ENCODE data around the gene RNF215. TPM values are rescaled to one million over a fixed set of nuclear protein-coding genes. Genes with fewer than 3 reads are reported as not detected.
"Not testable (repeated sequence)": the region's sequence is repeated elsewhere in the genome, so short reads cannot be mapped to it uniquely, and the experiment has no call there.

Gene RNF215
- total RNA-seq, 2 experiments from 2014 or later, result 11.1 to 11.3 TPM

DNA sequence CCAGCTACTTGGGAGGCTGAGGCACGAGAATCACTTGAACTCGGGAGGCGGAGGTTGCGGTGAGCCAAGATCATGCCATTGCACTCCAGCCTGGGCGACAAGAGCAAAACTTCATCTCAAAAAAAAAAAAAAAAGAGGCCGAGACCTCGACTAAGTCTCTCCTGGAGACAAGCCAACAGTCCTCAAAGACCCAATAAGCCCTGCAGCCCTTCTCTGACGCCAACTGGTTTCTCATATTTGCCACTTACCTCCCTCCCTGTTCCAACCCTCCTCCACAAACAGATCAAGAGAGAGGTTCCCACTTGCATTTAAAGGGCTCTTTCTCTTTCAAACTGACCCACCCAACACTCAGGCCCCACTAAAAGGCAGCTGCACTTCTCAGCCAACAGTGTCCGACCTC lies 48.9 kb downstream of the RNF215 start:
- H3K4me3 Mint-ChIP-seq; H3K27ac Mint-ChIP-seq; H3K27me3 Mint-ChIP-seq; DNase-seq; POLR2A ChIA-PET; H3K9me3 Mint-ChIP-seq; ATAC-seq (ENCODE audit: low read depth); H3K4me1 Mint-ChIP-seq: not testable (repeated sequence)
- H3K36me3 Mint-ChIP-seq, result peaks cover 59% of the 10 kb centered on the region

DNA sequence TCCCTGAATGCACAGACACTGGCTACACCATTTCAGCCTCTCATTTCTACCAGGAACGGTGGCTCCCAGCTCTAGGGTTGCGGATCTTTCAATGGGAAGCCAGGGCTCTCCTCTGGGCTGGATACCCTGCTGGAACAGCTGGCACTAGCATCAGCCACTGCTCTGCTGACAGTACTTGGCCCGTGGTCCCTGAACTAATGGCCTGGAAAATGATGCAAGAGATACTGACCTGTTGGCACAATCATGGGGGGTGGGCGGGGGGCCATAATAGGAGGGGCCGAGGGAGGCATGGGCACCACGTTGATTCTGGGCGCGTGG lies 49.8 kb downstream of the RNF215 start:
- DNase-seq (no peak), ATAC-seq (ENCODE audit: low read depth) (no peak)
- Mint-ChIP-seq H3K27ac (no peak overlapping the region), H3K4me3 (no peak overlapping the region), H3K27me3 (no peaks in the 10 kb centered on the region), H3K4me1 (peaks cover 7% of the 10 kb centered on the region), H3K9me3 (no peaks in the 10 kb centered on the region), H3K36me3 (peaks cover 56% of the 10 kb centered on the region)
- POLR2A ChIA-PET, result no interaction called here

DNA sequence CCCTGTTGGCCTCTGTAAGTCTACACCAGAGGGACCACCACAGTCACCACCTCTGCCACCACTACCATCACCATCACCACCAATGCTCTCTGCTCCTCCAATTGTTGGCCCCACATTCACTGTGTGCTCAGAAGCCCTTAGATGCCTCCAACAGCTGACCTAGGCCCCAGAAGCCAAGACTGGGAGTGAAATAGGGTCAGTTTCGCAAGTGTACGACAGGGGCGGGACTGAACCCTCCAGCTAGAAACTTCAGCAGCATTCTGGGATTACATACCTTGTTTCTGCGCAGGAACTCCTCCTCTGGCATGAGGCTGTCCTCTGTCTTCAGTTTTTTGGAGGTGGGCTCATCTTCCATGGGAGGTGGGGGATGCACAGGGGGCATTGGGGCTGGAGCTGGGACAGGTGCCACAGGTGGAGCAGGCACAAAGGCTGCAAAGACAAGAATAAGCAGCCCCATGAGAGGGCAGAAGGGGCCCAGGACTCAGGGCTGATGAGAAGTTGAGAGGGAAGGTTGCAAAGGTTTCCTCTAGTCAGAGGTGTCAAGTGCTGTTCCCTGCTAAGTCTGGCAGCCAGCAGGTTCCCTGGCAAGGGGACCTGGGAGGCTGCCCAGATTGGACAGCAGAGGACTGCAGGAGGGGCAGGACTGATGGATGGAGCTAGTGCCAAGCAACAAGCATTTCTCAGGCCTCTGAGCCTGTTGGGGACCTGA lies 50.3 kb downstream of the RNF215 start:
- Mint-ChIP-seq H3K27ac (no peak overlapping the region), H3K9me3 (no peaks in the 10 kb centered on the region), H3K36me3 (peaks cover 52% of the 10 kb centered on the region), H3K4me3 (no peak overlapping the region), H3K27me3 (no peaks in the 10 kb centered on the region), H3K4me1 (peaks cover 7% of the 10 kb centered on the region)
- POLR2A ChIA-PET, result no interaction called here
- DNase-seq (no peak), ATAC-seq (ENCODE audit: low read depth) (no peak)

DNA sequence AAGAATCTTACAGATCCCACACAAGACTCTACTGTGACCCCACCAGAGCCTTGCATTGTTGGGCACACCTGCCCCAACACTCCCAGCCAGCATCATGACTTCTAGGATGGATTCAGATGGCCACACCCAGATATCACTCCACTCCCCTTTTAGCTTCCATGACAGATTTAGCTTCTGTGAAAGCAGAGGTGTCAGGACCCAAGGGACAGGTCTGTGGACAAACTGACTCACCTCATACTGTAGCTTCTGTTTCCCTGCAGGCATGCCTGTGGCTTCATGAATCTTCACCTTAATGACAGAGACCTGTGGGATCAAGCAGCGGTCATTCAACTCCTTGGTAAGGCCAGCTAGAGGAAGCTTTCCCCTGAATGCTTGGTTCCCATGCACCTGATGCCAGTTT lies 52.0 kb downstream of the RNF215 start:
- ATAC-seq (ENCODE audit: low read depth) (no peak), DNase-seq (no peak)
- Mint-ChIP-seq H3K4me3 (no peak overlapping the region), H3K9me3 (no peaks in the 10 kb centered on the region), H3K27me3 (no peaks in the 10 kb centered on the region), H3K36me3 (peaks cover 50% of the 10 kb centered on the region), H3K27ac (no peak overlapping the region), H3K4me1 (peaks cover 7% of the 10 kb centered on the region)
- POLR2A ChIA-PET, result interaction anchor here (1.3 kb wide), 1 partner anchor 8 kb away, joined by 3 read pairs; no protein-coding TSS in a partner anchor

DNA sequence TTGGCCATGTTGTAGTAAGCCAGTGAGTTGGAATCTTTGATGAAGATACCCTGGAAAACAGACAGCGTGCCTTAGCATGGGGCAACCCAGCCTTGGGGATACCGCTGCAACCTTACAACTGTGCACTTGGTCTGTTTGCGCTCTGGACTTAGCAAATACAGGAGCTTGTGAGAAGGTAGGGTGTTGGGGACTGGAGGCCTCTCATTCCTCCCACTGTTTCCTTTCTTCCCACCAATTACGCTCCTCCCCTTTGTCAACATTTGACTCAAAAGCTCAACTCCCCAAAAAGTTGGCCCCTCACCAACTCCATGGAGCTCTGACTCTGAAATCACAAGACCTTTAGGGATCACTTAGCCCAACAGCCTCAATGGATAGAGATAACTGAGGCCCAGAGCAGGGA lies 52.6 kb downstream of the RNF215 start:
- Mint-ChIP-seq H3K36me3 (peaks cover 50% of the 10 kb centered on the region), H3K4me3 (no peak overlapping the region), H3K27ac (no peak overlapping the region), H3K4me1 (peaks cover 7% of the 10 kb centered on the region), H3K27me3 (no peaks in the 10 kb centered on the region), H3K9me3 (no peaks in the 10 kb centered on the region)
- POLR2A ChIA-PET, result interaction anchor here (1.3 kb wide), 1 partner anchor 7 kb away, joined by 3 read pairs; no protein-coding TSS in a partner anchor
- ATAC-seq (ENCODE audit: low read depth) (no peak), DNase-seq (no peak)

DNA sequence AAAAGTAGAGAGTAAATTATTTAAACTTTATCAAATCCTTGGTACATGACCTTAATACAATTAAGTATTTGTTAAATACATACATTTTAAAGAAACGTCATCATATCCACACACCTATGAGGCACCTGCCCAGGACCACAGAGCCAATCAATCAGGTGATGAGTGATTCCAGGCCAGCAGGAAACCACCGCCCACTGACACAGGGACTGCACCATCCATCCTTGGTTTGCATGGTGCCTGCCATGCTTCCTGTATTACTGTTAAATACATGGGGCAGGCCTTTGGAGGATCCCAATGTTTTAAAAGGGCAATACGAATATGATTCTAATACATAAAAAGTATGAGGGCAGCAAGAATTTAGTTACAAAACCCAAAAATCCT lies 53.5 kb downstream of the RNF215 start:
- no peak for ATAC-seq (ENCODE audit: low read depth)
- Mint-ChIP-seq H3K9me3 (no peaks in the 10 kb centered on the region), H3K27me3 (no peaks in the 10 kb centered on the region), H3K36me3 (peaks cover 46% of the 10 kb centered on the region), H3K27ac (no peak overlapping the region), H3K4me1 (peaks cover 7% of the 10 kb centered on the region), H3K4me3 (no peak overlapping the region)
- POLR2A ChIA-PET, result no interaction called here
- no peak for DNase-seq

DNA sequence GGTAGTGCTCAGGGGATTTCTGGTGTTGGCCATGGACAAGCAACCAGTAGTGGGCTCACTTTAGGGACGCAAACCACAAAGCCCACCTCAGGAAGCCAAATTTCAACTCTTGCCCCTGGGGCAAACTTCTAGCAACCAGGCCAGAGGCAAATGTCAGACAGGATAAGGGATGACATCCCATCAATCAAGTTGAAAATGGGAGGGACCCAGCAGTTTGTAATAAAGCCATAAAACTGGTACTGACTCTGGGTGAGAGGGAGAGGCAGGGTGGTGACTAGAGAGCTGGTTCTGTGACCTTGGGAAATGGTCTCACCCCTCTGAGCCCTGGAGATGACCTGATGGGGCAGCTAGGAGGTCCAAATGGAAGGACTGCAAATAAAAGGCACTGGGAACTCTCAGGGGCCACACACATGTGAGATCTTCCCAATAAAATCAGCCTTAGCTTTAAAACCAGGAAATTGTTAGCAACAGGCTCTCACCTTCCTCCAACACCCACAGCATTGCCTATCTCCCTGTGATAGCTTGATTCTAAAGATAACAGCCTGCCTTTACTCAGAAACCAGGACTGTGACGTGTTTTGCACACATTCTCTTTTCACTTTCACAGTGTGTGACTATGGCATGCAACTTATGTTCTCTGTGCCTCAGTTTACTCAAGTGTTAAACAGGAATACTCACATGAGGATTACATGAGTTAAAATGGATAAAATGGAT lies 54.1 kb downstream of the RNF215 start:
- Mint-ChIP-seq H3K27ac (no peak overlapping the region), H3K27me3 (no peaks in the 10 kb centered on the region), H3K36me3 (peaks cover 43% of the 10 kb centered on the region), H3K4me1 (peaks cover 7% of the 10 kb centered on the region), H3K9me3 (no peaks in the 10 kb centered on the region), H3K4me3 (no peak overlapping the region)
- DNase-seq, result no peak
- ATAC-seq (ENCODE audit: low read depth), result no peak
- POLR2A ChIA-PET, result interaction anchor here (0.9 kb wide), 1 partner anchor 23 kb away, joined by 3 read pairs; no protein-coding TSS in a partner anchor

DNA sequence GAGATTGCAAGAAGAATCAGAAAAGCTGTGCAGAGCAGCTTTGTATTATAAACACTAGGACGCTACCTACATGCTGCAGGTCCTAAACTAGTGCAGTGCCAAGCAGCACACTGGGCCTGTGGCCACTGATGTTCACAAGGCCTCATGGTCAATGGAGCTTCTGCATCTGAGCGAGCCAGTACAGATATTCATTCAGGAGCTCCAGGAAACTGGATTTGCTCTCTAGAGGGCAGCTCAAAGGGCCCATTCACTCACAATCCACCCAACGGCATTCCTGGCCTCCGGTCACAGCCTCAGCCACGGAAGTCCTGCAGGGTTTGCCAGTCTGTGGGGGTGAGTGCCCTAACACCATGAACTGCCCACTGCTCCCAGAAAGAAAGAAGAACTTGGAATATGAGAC lies 54.7 kb downstream of the RNF215 start:
- H3K9me3 Mint-ChIP-seq, result no peaks in the 10 kb centered on the region
- H3K36me3 Mint-ChIP-seq, result peaks cover 39% of the 10 kb centered on the region
- ATAC-seq (ENCODE audit: low read depth) (no peak), DNase-seq (no peak)
- POLR2A ChIA-PET, result interaction anchor here (0.5 to 1.1 kb wide), 3 partner anchors 23 to 43 kb away, joined by 3 to 4 read pairs (median 4); partner anchors contain the start of gene CASTOR1
- H3K4me1 Mint-ChIP-seq, result peaks cover 10% of the 10 kb centered on the region
- no peaks in the 10 kb centered on the region for H3K27me3 Mint-ChIP-seq
- H3K4me3 Mint-ChIP-seq, result no peak overlapping the region
- H3K27ac Mint-ChIP-seq, result no peak overlapping the region

Other genes with a start within 250 kb of the RNF215 start
- 100 to 1,000 TPM; 508 to 564 TPM for gene LIF, start 140.7 kb downstream of the RNF215 start, total RNA-seq
- gene OSM, start 120.6 kb downstream of the RNF215 start, total RNA-seq, result 100 to 1,000 TPM; 125 to 142 TPM
- 10 to 100 TPM; 24.2 to 27.5 TPM for gene CASTOR1, start 97.9 kb downstream of the RNF215 start, total RNA-seq
- gene TBC1D10A, start 60.5 kb downstream of the RNF215 start, total RNA-seq, result 10 to 100 TPM; 54.0 to 54.2 TPM
- gene SF3A1, start 30.5 kb downstream of the RNF215 start, total RNA-seq, result 100 to 1,000 TPM; 220 to 233 TPM
- gene CCDC157, start 30.4 kb downstream of the RNF215 start, total RNA-seq, result 1 to 10 TPM; 4.0 to 4.7 TPM
- 1 to 10 TPM; 9.9 TPM for gene SEC14L2, start 9.6 kb upstream of the RNF215 start, total RNA-seq
- gene MTFP1, start 38.4 kb upstream of the RNF215 start, total RNA-seq, result 10 to 100 TPM; 63.3 to 64.8 TPM
- gene SEC14L3, start 84.6 kb upstream of the RNF215 start, total RNA-seq, result not detected
- not detected for gene SEC14L4, start 118.3 kb upstream of the RNF215 start, total RNA-seq
- gene SEC14L6, start 159.3 kb upstream of the RNF215 start, total RNA-seq, result under 1 TPM in 1 of 2 experiments, not detected in 1; 0.08 TPM
- under 1 TPM; 0.44 to 0.68 TPM for gene GAL3ST1, start 187.3 kb upstream of the RNF215 start, total RNA-seq
- gene PES1, start 204.5 kb upstream of the RNF215 start, total RNA-seq, result 10 to 100 TPM; 51.2 to 57.1 TPM
- gene TCN2, start 219.8 kb upstream of the RNF215 start, total RNA-seq, result under 1 TPM; 0.28 to 0.94 TPM
- gene SLC35E4, start 248.4 kb upstream of the RNF215 start, total RNA-seq, result 1 to 10 TPM; 1.5 to 2.4 TPM

All from activated naive CD8-positive, alpha-beta T cell treated with anti-CD3 and anti-CD28 coated beads, Interleukin-2, amount 10 ng/mL, durations not matched to agents 7 days and 5 days (primary cell).